Rectal smooth muscle tissue (tissue), 1 donor: ENCODE results near the gene PDLIM1.

Experiments
- H3K27ac ChIP-seq: one replicate; pipeline ENCODE4 v1.7.0; 2013; ENCODE audit warnings: low read depth, low read length, inconsistent platforms
- H3K27me3 ChIP-seq: one replicate; pipeline ENCODE4 v1.7.0; 2013; ENCODE audit warnings: low read length; ENCODE audit not compliant: control insufficient read depth, insufficient read depth
- H3K36me3 ChIP-seq: one replicate; pipeline ENCODE4 v1.7.0; 2013; ENCODE audit warnings: low read length; ENCODE audit not compliant: control insufficient read depth, insufficient read depth
- H3K4me1 ChIP-seq: one replicate; pipeline ENCODE4 v1.7.0; 2013; ENCODE audit warnings: low read length; ENCODE audit not compliant: control insufficient read depth, insufficient read depth
- H3K4me3 ChIP-seq: one replicate; pipeline ENCODE4 v1.7.0; 2013; ENCODE audit warnings: low read length
- H3K9ac ChIP-seq: one replicate; pipeline ENCODE4 v1.7.0; 2013; ENCODE audit warnings: low read length

PDLIM1 gene

GRCh38 chr10:95328013-95328412 is 37.2 kb upstream of the PDLIM1 start:
- Histone ChIP-seq H3K36me3 (peaks cover 6% of the 10 kb centered on the region), H3K9ac (no peak overlapping the region), H3K4me3 (no peak overlapping the region), H3K27ac (peak overlapping the region; percentile 38), H3K27me3 (no peaks in the 10 kb centered on the region), H3K4me1 (no peaks in the 10 kb centered on the region)

GRCh38 chr10:95327367-95327766 is 36.6 kb upstream of the PDLIM1 start:
- H3K9ac ChIP-seq = no peak overlapping the region
- H3K4me3 ChIP-seq = no peak overlapping the region
- no peaks in the 10 kb centered on the region for H3K27me3 ChIP-seq
- peaks cover 2% of the 10 kb centered on the region for H3K36me3 ChIP-seq
- H3K27ac ChIP-seq = peak overlapping the region; percentile 38
- H3K4me1 ChIP-seq = no peaks in the 10 kb centered on the region

GRCh38 chr10:95326396-95326795 is 35.6 kb upstream of the PDLIM1 start:
- Histone ChIP-seq H3K27ac (peak overlapping the region; percentile 1), H3K27me3 (no peaks in the 10 kb centered on the region), H3K4me1 (no peaks in the 10 kb centered on the region), H3K4me3 (no peak overlapping the region), H3K36me3 (peaks cover 5% of the 10 kb centered on the region), H3K9ac (no peak overlapping the region)

GRCh38 chr10:95325863-95326262 is 35.1 kb upstream of the PDLIM1 start:
- no peaks in the 10 kb centered on the region for H3K4me1 ChIP-seq
- no peaks in the 10 kb centered on the region for H3K27me3 ChIP-seq
- H3K36me3 ChIP-seq = peaks cover 7% of the 10 kb centered on the region
- no peak overlapping the region for H3K9ac ChIP-seq
- H3K27ac ChIP-seq = peak overlapping the region; percentile 1
- no peak overlapping the region for H3K4me3 ChIP-seq

GRCh38 chr10:95324436-95325268 is 33.8 kb upstream of the PDLIM1 start:
- Histone ChIP-seq H3K4me3 (no peak overlapping the region), H3K27me3 (no peaks in the 10 kb centered on the region), H3K9ac (no peak overlapping the region), H3K4me1 (no peaks in the 10 kb centered on the region), H3K27ac (no peak overlapping the region), H3K36me3 (peaks cover 7% of the 10 kb centered on the region)

GRCh38 chr10:95321554-95322301 is 30.9 kb upstream of the PDLIM1 start:
- Histone ChIP-seq H3K4me1 (no peaks in the 10 kb centered on the region), H3K36me3 (peaks cover 7% of the 10 kb centered on the region), H3K4me3 (no peak overlapping the region), H3K9ac (no peak overlapping the region), H3K27me3 (no peaks in the 10 kb centered on the region), H3K27ac (peak overlapping the region; percentile 33)

GRCh38 chr10:95319239-95319638 is 28.4 kb upstream of the PDLIM1 start:
- peaks cover 5% of the 10 kb centered on the region for H3K4me1 ChIP-seq
- H3K27ac ChIP-seq = no peak overlapping the region
- H3K36me3 ChIP-seq = peaks cover 6% of the 10 kb centered on the region
- H3K27me3 ChIP-seq = no peaks in the 10 kb centered on the region
- no peak overlapping the region for H3K4me3 ChIP-seq
- no peak overlapping the region for H3K9ac ChIP-seq

GRCh38 chr10:95315509-95315908 is 24.7 kb upstream of the PDLIM1 start:
- H3K36me3 ChIP-seq = peaks cover 2% of the 10 kb centered on the region

GRCh38 chr10:95314192-95314918 is 23.6 kb upstream of the PDLIM1 start:
- Histone ChIP-seq H3K9ac (no peak overlapping the region), H3K4me1 (peaks cover 24% of the 10 kb centered on the region), H3K27ac (no peak overlapping the region), H3K27me3 (no peaks in the 10 kb centered on the region), H3K4me3 (no peak overlapping the region), H3K36me3 (peaks cover 2% of the 10 kb centered on the region)

More at GRCh38 chr10:95315509-95315908, 24.7 kb upstream of the PDLIM1 start:
- Histone ChIP-seq H3K4me3 (no peak overlapping the region), H3K27ac (no peak overlapping the region), H3K4me1 (peaks cover 21% of the 10 kb centered on the region), H3K9ac (no peak overlapping the region), H3K27me3 (no peaks in the 10 kb centered on the region)

GRCh38 chr10:95312986-95313495 is 22.2 kb upstream of the PDLIM1 start:
- no peak overlapping the region for H3K4me3 ChIP-seq
- H3K27me3 ChIP-seq = no peaks in the 10 kb centered on the region
- peaks cover 24% of the 10 kb centered on the region for H3K4me1 ChIP-seq
- H3K9ac ChIP-seq = no peak overlapping the region
- H3K36me3 ChIP-seq = peaks cover 2% of the 10 kb centered on the region
- H3K27ac ChIP-seq = no peak overlapping the region

- H3K4me3 ChIP-seq = no peak overlapping the region
- H3K27me3 ChIP-seq = no peaks in the 10 kb centered on the region
- H3K9ac ChIP-seq = no peak overlapping the region
- no peak overlapping the region for H3K27ac ChIP-seq
- H3K36me3 ChIP-seq = peaks cover 2% of the 10 kb centered on the region
- peaks cover 24% of the 10 kb centered on the region for H3K4me1 ChIP-seq
Observed at GRCh38 chr10:95312257-95312656, 21.5 kb upstream of the PDLIM1 start.

- Histone ChIP-seq H3K27me3 (no peaks in the 10 kb centered on the region), H3K36me3 (peaks cover 2% of the 10 kb centered on the region), H3K4me3 (no peak overlapping the region), H3K9ac (no peak overlapping the region), H3K27ac (peak overlapping the region; percentile 28), H3K4me1 (peaks cover 24% of the 10 kb centered on the region)
Observed at GRCh38 chr10:95309958-95310357, 19.2 kb upstream of the PDLIM1 start.
